Hypothalamus (tissue), 51 donors: ENCODE results near the gene ITPK1.
A peak's percentile ranks its signal among the peaks of the same experiment; 100 is the strongest.

ENCODE experiments used
- DNase-seq, 51 donors: peaks; one replicate each; lab custom pipeline; 2025; lab: John Stamatoyannopoulos, UW

The ITPK1 gene

GRCh38 chr14:92932448-92933395, 183.0 kb downstream of the ITPK1 start:
- no peak for DNase-seq

- DNase-seq = no peak
These were observed 183.9 kb downstream of the ITPK1 start for GRCh38 chr14:92931681-92932447.

GRCh38 chr14:92930737-92931602, 184.8 kb downstream of the ITPK1 start:
- DNase-seq = no peak

GRCh38 chr14:92929689-92930608, 185.8 kb downstream of the ITPK1 start:
- no peak for DNase-seq

- DNase-seq = no peak
These were observed 186.6 kb downstream of the ITPK1 start for GRCh38 chr14:92928961-92929688.

- DNase-seq = peak in 1 of 51 donors; percentile 48
These were observed 187.5 kb downstream of the ITPK1 start for GRCh38 chr14:92928258-92928629.

- no peak for DNase-seq
These were observed 188.1 kb downstream of the ITPK1 start for GRCh38 chr14:92927349-92928257.

- no peak for DNase-seq
These were observed 188.8 kb downstream of the ITPK1 start for GRCh38 chr14:92926931-92927330.

- no peak for DNase-seq
These were observed 189.4 kb downstream of the ITPK1 start for GRCh38 chr14:92926180-92926845.

- peak in 3 of 51 donors; percentile 16 to 77 (median 27) for DNase-seq
These were observed 190.3 kb downstream of the ITPK1 start for GRCh38 chr14:92925446-92925845.

GRCh38 chr14:92924247-92924646, 191.5 kb downstream of the ITPK1 start:
- DNase-seq = peak in 2 of 51 donors; percentile 7 to 10

GRCh38 chr14:92923744-92924103, 192.0 kb downstream of the ITPK1 start:
- no peak for DNase-seq

GRCh38 chr14:92922883-92923743, 192.6 kb downstream of the ITPK1 start, which contains the start of gene CHGA:
Gene CHGA, plus strand, starts transcription at chr14:92923150. Its CDS starts 210 bp downstream, at chr14:92923360.
- peak in 31 of 51 donors; percentile 5 to 68 (median 26) for DNase-seq

GRCh38 chr14:92922155-92922735, 193.5 kb downstream of the ITPK1 start:
- no peak for DNase-seq

- DNase-seq = no peak
These were observed 195.7 kb downstream of the ITPK1 start for GRCh38 chr14:92920001-92920400.

GRCh38 chr14:92917956-92918355, 197.8 kb downstream of the ITPK1 start:
- DNase-seq = no peak
